GM12872 (cell line): ENCODE measurements around the gene DUSP14.

ENCODE experiments used
- CTCF ChIP-seq: IDR thresholded peaks from 3 replicates; pipeline ENCODE4 v1.5.1; 2011; ENCODE audit warnings: low read depth, mild to moderate bottlenecking, low read length, moderate library complexity; ENCODE audit not compliant: insufficient read depth

DUSP14 gene

GRCh38 chr17:37462492-37462891 is 27.2 kb upstream of the DUSP14 start:
- no peak for TF ChIP-seq CTCF

DNA sequence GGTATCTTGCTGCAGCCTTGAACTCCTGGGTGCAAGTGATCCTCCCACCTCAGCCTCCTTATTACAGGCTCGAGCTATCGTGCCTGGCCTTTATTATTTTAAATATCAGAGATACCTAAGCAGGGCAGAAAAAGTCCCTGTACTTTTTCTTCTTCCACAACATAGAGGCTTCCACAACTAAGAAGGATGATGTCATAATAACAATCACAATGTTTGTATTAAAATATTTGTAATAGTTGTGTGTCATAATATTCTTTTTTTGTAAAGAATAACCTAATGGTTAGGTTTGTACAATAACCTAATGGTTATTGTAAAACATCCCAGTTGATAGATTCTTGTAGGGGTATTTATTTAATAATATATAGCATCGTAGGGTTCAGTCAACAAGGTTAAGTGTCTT is 26.7 kb upstream of the DUSP14 start:
- no peak for TF ChIP-seq CTCF

DNA sequence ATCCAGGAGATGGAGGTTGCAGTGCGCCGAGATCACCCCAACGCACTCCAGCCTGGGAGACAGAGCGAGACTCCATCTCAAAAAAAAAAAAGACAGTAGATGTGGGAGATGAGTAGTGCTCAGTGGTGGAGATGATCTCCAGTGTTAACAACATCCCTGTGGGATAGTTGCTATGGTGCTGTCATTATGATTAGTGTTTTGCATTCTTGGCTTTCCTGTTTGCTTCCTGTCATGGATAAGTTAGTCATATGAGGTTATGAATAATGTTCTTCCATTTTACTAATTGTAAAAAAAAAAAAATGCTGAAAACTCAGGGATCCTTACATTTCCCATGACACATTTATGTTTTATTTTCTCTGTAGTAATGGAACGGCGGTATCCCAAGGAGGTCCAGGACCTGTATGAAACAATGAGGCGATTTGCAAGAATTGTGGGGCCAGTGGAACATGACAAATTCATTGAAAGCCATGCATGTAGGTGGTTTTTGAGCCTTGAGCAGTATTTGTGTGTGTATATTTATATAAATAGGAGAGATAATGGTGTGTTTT is 24.5 kb upstream of the DUSP14 start:
- no peak for TF ChIP-seq CTCF

DNA sequence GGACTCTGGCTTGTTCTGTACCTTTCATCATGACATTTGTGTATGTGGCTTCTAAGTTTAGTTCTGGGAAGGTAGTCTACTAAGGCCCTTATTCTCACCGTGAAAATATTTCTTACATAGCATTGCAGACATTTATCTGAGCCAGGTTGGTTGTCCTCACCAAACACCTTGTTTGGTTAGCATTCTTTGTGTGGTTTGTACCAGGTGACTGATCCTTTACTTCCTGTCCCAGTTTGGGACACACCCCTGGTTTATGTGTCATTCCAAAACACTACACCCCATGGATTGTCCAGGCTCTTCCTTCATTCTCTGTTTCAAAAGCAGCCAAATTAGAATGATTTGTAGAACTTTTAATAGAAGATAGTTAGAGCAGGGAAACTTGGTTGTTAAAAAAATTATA is 23.2 kb upstream of the DUSP14 start:
- TF ChIP-seq CTCF, result no peak

GRCh38 chr17:37470181-37470580 is 19.5 kb upstream of the DUSP14 start:
- no peak for TF ChIP-seq CTCF

DNA sequence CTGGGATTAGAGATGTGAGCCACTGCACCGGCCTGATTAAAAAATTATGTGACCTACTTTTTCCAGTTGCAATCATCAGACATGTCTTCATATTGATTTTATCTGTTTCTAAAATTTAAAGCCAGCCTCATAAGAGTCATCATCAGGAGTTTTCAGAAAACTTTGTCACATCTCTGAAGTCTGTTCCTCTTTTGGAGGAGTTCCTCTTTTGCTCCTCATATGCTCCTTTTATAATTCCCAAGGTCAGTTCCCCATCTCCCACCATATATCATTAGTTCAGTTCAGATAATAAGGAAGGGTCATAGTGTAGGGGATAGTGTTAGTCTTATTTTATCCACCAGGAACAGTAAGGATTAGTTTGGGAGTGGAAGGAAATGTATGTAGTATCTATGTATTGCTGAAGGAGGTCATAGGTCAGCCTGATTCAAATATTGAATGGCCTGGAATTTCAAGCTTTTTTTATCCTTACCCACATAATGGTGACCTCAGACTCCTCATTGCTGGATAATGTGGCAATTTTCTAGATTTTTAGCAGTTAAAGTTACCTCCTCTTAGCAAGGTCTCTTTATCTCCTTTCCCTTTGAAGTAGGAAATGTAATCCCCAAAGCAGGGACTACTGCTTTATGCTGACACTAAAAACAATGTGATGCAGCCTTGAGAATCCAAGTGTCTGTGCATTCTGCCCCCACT is 13.8 kb upstream of the DUSP14 start:
- no peak for TF ChIP-seq CTCF

DNA sequence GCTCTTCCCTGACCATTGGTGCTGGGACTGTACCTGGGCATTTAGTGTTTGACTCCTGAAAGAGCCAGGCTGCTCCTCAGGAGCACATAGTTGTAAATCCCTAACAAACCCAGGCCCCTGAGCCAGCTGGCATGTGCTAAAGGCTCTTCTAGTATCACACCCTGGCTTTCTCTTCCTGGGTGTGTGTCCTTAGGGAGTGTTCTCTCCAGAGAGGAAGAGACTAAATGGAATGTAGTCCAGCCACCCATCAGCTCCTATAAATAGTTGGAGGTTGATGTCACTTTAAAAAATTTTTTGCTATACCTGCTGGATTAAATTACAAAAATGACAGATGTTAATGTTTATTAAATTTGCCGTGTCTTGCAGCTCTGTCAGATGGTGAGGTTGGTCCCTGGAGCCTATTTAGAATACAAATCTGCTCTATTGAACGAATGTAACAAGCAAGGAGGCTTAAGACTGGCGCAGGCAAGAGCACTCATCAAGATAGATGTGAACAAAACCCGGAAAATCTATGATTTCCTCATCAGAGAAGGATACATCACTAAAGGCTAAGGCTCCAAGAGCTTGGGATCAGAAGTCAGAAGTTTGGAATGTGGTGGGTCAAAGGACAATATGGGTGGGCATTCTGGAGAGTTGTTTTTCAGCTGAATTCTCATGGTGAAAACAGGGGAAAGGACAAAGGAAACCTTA is 13.1 kb upstream of the DUSP14 start:
- no peak for TF ChIP-seq CTCF
